Astrocyte (in vitro differentiated cells and primary cell): Measurements from ENCODE around the gene SGIP1.

Experiments
- EZH2 ChIP-seq: IDR thresholded peaks from 2 replicates; pipeline ENCODE4 v1.6.1; 2012; ENCODE audit warnings: mild to moderate bottlenecking, low read length, inconsistent platforms; ENCODE audit not compliant: insufficient read depth
- TF ChIP-seq, protein P1 (sequence below): IDR thresholded peaks from 2 replicates; pipeline ENCODE4 v1.5.1; 2011; ENCODE audit warnings: low read depth, mild to moderate bottlenecking, inconsistent platforms, low read length, moderate library complexity; ENCODE audit not compliant: insufficient read depth

DNA sequence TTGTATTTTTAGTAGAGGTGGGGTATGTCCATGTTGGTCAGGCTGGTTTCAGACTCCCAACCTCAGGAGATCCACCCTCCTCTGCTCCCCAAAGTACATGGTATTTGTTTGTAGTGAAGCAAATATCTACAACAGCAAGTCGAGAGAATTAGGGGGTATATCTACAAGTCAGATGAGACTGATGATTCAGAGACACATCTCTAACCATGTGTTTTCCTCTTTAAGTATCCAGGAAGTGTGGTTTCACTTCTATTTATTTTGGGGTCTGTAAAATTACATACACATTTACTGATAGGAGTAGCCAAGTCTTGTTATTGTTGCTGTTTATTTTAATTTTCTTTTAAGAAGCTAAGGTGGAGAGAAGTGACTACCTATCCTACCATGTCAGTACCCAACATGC is 44.9 kb downstream of the SGIP1 start:
- TF ChIP-seq, protein P1, sequence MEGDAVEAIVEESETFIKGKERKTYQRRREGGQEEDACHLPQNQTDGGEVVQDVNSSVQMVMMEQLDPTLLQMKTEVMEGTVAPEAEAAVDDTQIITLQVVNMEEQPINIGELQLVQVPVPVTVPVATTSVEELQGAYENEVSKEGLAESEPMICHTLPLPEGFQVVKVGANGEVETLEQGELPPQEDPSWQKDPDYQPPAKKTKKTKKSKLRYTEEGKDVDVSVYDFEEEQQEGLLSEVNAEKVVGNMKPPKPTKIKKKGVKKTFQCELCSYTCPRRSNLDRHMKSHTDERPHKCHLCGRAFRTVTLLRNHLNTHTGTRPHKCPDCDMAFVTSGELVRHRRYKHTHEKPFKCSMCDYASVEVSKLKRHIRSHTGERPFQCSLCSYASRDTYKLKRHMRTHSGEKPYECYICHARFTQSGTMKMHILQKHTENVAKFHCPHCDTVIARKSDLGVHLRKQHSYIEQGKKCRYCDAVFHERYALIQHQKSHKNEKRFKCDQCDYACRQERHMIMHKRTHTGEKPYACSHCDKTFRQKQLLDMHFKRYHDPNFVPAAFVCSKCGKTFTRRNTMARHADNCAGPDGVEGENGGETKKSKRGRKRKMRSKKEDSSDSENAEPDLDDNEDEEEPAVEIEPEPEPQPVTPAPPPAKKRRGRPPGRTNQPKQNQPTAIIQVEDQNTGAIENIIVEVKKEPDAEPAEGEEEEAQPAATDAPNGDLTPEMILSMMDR: no peak
- no peak for TF ChIP-seq EZH2
